Amniotic stem cell (primary cell): ENCODE measurements around the gene NCSTN.

Source experiments
- DNase-seq: peaks from one replicate; lab custom pipeline; 2025; lab: John Stamatoyannopoulos, UW

NCSTN gene

DNA sequence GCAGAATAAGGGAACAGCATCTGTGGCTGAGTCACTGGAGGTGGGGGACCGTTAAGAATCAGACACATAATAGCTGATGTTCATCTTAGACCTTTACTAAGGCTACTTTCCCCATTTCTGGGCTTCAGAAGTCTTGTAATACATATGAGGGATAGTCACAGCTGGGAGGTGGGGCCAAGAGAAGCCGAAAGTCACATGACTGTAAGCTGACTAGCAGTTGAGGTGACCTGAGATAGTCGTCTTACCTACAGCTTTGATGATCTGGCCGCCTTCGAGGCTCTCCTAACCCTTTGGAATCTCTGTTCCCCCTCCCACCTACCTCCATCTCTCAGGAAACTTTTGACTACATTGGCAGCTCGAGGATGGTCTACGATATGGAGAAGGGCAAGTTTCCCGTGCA is 9.4 kb downstream of the NCSTN start:
- DNase-seq = no peak

GRCh38 chr1:160353223-160353622 is 10.0 kb downstream of the NCSTN start:
- no peak for DNase-seq

GRCh38 chr1:160354388-160354985 is 11.3 kb downstream of the NCSTN start:
- no peak for DNase-seq

- no peak for DNase-seq
Observed at GRCh38 chr1:160357286-160358002, 14.3 kb downstream of the NCSTN start.

DNA sequence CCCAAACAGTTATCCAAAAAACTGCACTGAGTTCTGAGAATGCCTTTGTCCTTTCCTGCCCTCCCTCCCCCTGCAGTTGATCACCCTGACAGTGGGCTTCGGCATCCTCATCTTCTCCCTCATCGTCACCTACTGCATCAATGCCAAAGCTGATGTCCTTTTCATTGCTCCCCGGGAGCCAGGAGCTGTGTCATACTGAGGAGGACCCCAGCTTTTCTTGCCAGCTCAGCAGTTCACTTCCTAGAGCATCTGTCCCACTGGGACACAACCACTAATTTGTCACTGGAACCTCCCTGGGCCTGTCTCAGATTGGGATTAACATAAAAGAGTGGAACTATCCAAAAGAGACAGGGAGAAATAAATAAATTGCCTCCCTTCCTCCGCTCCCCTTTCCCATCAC is 14.9 kb downstream of the NCSTN start:
- DNase-seq = no peak

- DNase-seq = no peak
Observed at GRCh38 chr1:160359559-160360226, 16.5 kb downstream of the NCSTN start.

- DNase-seq = no peak
Observed at GRCh38 chr1:160360227-160360695, 17.1 kb downstream of the NCSTN start.

GRCh38 chr1:160361199-160361598 is 18.0 kb downstream of the NCSTN start:
- no peak for DNase-seq

DNA sequence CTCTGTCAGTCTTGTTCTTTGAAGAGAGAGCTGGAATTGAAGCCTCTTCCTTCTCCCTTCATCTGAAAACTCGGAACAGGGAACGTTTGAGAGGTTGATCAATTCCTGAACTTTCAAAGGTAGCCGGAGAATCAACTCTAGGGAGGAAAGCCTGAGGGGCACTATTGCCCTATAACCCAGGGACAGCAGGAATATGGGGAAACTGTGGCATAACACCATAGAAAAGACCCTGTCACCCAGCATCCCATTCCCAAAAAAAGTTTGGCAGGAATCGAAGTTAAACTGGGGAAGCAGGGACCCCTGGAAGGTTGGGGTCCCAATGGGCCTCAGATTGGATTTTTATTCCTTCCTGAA is 18.6 kb downstream of the NCSTN start:
- DNase-seq = no peak

- no peak for DNase-seq
Observed at GRCh38 chr1:160362168-160362957, 19.2 kb downstream of the NCSTN start.

DNA sequence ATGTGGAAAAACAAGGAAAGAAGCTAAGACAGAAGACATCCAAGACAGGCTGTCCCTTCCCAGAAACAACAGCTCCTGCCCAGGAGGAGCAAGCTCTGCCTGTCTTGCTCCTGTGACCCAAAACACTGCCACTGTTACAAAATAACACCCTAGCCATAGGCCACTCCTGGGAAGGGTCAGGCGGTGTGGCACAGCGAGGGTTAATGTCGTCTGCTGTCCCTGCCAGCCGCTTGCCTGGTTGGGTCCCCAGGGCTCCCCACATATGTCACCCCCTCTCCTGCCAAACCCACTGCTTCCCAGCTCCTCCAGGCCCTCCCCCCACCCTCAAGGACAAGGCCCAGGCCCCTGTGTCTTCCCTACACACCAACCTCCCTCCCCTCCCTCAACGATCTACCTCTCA is 19.8 kb downstream of the NCSTN start:
- no peak for DNase-seq

- DNase-seq = no peak
Observed at GRCh38 chr1:160363951-160364735, 21.0 kb downstream of the NCSTN start.

DNA sequence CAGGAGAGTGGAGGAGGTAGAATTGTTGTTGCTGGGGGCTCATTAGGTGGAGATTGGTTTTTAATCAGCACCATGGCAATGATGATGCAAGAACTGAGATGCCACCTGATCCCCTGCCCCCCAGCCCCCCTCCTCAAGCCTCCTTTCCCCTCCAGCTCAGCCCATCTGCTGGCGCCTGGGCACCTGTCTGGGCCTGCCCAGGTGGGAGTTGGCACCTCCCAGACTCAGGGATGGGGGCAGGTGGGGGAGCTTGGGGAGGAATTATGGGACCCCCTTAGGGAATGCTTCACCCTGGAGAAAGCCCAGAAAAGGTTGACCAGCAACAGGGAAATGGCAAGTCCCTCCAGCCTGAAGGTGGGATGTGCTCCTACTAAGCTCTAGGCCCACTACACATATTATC is 22.1 kb downstream of the NCSTN start:
- DNase-seq = no peak

GRCh38 chr1:160366731-160367515 is 23.7 kb downstream of the NCSTN start, which contains the start of gene NHLH1:
NHLH1 (plus strand) TSS chr1:160367071; CDS start chr1:160370732, 3,661 bp downstream.
- DNase-seq = no peak

DNA sequence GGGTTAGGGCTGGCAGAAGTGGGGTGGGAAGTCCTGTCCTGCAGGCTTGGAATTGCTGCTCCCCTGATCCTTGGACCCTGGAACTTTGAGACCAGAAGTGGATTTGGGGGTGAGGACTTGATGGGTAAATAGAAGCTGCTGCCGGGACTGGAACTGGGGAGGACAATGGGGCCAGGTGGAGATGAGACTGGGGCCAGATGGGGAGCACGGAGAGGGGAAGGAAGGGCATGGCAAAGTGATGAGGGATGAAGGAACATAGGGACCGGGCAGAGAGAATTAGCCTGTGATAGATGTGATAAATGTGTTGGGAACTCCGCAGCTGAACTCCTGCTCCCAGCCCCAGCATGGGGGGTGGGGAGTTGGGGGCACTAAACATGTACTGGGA is 24.3 kb downstream of the NCSTN start:
- DNase-seq = no peak

GRCh38 chr1:160367934-160368923 is 25.0 kb downstream of the NCSTN start:
- no peak for DNase-seq

GRCh38 chr1:160369087-160369486 is 25.9 kb downstream of the NCSTN start:
- no peak for DNase-seq

DNA sequence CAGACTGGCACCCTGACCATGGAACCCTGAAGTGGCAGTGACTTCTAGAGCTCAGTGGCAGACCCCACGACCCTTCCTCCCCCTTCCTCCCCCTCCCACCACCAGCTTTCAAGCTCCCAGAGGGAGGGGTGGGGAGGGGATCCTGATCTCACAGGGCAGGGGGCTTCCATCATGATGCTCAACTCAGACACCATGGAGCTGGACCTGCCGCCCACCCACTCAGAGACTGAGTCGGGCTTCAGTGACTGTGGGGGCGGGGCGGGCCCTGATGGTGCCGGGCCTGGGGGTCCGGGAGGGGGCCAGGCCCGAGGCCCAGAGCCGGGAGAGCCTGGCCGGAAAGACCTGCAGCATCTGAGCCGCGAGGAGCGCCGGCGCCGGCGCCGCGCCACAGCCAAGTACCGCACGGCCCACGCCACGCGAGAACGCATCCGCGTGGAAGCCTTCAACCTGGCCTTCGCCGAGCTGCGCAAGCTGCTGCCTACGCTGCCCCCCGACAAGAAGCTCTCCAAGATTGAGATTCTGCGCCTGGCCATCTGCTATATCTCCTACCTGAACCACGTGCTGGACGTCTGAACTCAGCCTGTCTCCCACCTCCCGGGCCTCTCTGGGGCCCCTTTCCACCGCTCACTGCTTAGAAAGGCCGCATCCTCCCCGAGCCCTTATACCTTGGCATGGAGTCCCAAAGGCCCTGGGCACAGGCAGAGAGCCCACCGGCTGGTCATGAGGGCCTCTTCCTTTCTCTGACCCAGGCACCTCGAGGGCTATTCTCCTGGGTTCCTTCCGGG is 27.6 kb downstream of the NCSTN start:
- DNase-seq = no peak

DNA sequence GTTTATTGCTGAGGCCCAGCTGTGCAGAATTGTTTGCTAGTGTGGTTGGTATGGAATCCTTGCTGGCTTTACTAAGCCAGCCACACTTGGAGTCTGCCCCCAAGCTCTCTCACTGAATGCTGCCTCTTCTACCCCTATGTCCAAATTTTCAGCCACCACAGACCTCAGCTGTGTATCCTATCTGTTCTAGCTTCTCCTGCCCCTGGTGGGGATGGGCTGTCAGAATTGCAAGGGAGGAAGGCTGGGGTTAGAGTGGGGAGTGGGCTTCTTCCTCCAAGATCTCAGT is 28.1 kb downstream of the NCSTN start:
- no peak for DNase-seq
